Measurements from ENCODE around the gene TMED1.

DNA sequence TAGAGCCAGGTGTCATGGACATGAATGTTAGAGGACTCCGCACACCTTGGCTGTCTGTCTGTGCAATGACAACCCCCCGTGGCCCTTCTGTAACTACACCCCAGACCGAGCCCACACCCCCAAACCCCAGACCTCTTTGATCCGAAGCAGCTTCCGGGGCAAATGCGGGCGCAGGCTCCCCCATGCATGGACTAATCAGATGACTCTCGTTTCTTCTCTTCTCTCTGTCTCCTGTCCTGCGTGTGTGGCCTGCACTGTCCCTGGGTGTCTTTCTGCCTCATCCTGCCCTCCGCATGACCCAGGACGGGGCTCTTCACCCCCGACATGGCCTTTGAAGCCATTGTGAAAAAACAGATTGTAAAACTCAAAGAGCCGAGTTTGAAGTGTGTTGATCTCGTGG is 38.9 kb downstream of the TMED1 start:
- no peak for TF ChIP-seq POLR2A (IDR thresholded peaks at IDR 0.05; ENCODE audit: low read length)
- no peak for TF ChIP-seq GATA1 (IDR thresholded peaks at IDR 0.05; ENCODE audit: low read depth, low read length)

Data from erythroblast (primary cell).